Adrenal gland (tissue), 5 donors: ENCODE results near the gene RELCH.

ENCODE experiments used
- POLR2A ChIP-seq, 2 donors: fragments of 450-650 bp; IDR thresholded peaks; one replicate each; pipeline ENCODE4 v1.6.1; 2017; ENCODE audit warnings: antibody characterized with exemption in 2 of 2, mild to moderate bottlenecking in 2 of 2, moderate library complexity in 1 of 2
- TF ChIP-seq, protein P1 (sequence below), 6 experiments: fragments of 450-650 bp in 4 of 6; fragments of 200-600 bp in 2 of 6; sonication (generic) in 1 of 6; IDR thresholded peaks; 1 replicate in 5 of 6; 2 replicates in 1 of 6; pipeline versions ENCODE4 v1.5.1 to v1.8.0; 2016 to 2021; ENCODE audit warnings: antibody characterized with exemption in 6 of 6, mild to moderate bottlenecking in 2 of 6, moderate library complexity in 1 of 6
- donor health status: DM: no; HTN: no; CAD: no.

DNA sequence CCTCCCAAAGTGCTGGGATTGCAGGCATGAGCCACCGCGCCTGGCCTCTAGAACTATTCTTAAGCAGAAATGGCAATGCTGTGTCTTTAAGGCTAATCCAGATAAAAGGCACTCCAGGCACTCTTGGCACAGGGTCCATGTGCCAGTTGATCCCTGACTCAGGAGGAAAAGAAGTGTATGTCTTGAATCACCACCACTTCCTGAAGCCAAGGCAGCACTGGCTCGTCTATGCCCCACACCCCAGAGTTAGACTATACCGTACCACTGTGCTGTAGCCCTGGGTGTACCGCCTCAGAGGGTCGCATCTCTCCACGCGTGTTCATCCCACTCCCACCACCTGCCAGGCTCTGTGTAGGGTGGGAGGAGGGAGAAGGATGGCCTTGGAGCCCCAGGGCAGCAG, 147.1 kb downstream of the RELCH start:
- no peak for TF ChIP-seq POLR2A (IDR thresholded peaks at IDR 0.05)
- TF ChIP-seq, protein P1, sequence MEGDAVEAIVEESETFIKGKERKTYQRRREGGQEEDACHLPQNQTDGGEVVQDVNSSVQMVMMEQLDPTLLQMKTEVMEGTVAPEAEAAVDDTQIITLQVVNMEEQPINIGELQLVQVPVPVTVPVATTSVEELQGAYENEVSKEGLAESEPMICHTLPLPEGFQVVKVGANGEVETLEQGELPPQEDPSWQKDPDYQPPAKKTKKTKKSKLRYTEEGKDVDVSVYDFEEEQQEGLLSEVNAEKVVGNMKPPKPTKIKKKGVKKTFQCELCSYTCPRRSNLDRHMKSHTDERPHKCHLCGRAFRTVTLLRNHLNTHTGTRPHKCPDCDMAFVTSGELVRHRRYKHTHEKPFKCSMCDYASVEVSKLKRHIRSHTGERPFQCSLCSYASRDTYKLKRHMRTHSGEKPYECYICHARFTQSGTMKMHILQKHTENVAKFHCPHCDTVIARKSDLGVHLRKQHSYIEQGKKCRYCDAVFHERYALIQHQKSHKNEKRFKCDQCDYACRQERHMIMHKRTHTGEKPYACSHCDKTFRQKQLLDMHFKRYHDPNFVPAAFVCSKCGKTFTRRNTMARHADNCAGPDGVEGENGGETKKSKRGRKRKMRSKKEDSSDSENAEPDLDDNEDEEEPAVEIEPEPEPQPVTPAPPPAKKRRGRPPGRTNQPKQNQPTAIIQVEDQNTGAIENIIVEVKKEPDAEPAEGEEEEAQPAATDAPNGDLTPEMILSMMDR (IDR thresholded peaks at IDR 0.05): no peak
